Spleen (tissue), 7 donors: Measurements from ENCODE around the gene KRTAP4-11.
"Not testable (repeated sequence)": the region's sequence is repeated elsewhere in the genome, so short reads cannot be mapped to it uniquely, and the experiment has no call there.

ENCODE experiments used
- POLR2A ChIP-seq, 3 donors: fragments of 450-650 bp; IDR thresholded peaks; one replicate each; pipeline ENCODE4 v1.5.1; 2017; ENCODE audit warnings: antibody characterized with exemption in 3 of 3, mild to moderate bottlenecking in 1 of 3
- TF ChIP-seq, protein P1 (sequence below), 11 experiments: fragments of 200-600 bp in 7 of 11; fragments of 450-650 bp in 4 of 11; sonication (generic) in 4 of 11; IDR thresholded peaks in 8 of 11; conservative IDR thresholded peaks in 3 of 11; 1 replicate in 7 of 11; 2 replicates in 4 of 11; pipeline versions ENCODE4 v1.4.0 to v1.8.0; 2016 to 2021; ENCODE audit warnings: antibody characterized with exemption in 11 of 11, inconsistent platforms in 4 of 11, mild to moderate bottlenecking in 1 of 11
- donor health status: DM: no; HTN: no; CAD: no; lungs with moderate emphysema.
- donor health status: DM: no; HTN: no; CAD: no.
- donor health status: DM: no; HTN: no; CAD: no.

DNA sequence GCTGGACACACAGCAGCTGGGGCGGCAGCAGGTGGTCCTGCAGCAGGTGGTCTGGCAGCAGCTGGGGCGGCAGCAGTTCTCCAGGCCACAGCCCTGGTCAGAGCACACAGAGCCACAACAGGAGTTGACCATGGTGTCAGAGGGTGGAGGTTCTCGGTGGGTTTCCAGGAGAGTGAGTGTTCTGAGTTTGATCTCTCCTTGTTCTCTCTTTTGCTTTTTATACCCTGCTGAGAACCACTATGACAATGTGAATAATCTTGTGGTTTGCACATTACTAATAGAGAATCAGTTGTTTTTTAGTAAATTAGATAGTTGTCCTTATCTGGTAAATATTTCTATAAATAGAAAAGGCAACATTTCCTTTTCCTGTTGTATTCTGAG is 5.8 kb upstream of the KRTAP4-11 start, which contains the start of gene KRTAP4-12:
- TF ChIP-seq, protein P1, sequence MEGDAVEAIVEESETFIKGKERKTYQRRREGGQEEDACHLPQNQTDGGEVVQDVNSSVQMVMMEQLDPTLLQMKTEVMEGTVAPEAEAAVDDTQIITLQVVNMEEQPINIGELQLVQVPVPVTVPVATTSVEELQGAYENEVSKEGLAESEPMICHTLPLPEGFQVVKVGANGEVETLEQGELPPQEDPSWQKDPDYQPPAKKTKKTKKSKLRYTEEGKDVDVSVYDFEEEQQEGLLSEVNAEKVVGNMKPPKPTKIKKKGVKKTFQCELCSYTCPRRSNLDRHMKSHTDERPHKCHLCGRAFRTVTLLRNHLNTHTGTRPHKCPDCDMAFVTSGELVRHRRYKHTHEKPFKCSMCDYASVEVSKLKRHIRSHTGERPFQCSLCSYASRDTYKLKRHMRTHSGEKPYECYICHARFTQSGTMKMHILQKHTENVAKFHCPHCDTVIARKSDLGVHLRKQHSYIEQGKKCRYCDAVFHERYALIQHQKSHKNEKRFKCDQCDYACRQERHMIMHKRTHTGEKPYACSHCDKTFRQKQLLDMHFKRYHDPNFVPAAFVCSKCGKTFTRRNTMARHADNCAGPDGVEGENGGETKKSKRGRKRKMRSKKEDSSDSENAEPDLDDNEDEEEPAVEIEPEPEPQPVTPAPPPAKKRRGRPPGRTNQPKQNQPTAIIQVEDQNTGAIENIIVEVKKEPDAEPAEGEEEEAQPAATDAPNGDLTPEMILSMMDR (IDR thresholded peaks at IDR 0.05 in 8 of 11, conservative IDR thresholded peaks at IDR 0.05 in 3 of 11), result not testable (repeated sequence)
- TF ChIP-seq POLR2A (IDR thresholded peaks at IDR 0.05), result not testable (repeated sequence)
